Smooth muscle cell of the brain vasculature (primary cell): ENCODE data around the gene OCA2.

Source experiments
- DNase-seq: peaks from one replicate; pipeline ENCODE4 v3.0.0-alpha.2; 2012; ENCODE audit warnings: low read depth, low spot score

OCA2 gene

GRCh38 chr15:27949089-27949488, 150.0 kb downstream of the OCA2 start:
- DNase-seq, result no peak

- no peak for DNase-seq
Observed at GRCh38 chr15:27939246-27939645, 159.9 kb downstream of the OCA2 start.

- DNase-seq, result no peak
Observed at GRCh38 chr15:27937851-27938250, 161.3 kb downstream of the OCA2 start.

- DNase-seq, result no peak
Observed at GRCh38 chr15:27936164-27936563, 163.0 kb downstream of the OCA2 start.

GRCh38 chr15:27935328-27935727, 163.8 kb downstream of the OCA2 start:
- DNase-seq, result no peak

- DNase-seq, result no peak
Observed at GRCh38 chr15:27934782-27935181, 164.3 kb downstream of the OCA2 start.

- DNase-seq, result no peak
Observed at GRCh38 chr15:27933562-27933961, 165.6 kb downstream of the OCA2 start.

GRCh38 chr15:27932600-27932999, 166.5 kb downstream of the OCA2 start:
- no peak for DNase-seq

- no peak for DNase-seq
Observed at GRCh38 chr15:27928386-27928785, 170.7 kb downstream of the OCA2 start.

- no peak for DNase-seq
Observed at GRCh38 chr15:27912283-27912682, 186.8 kb downstream of the OCA2 start.

- DNase-seq, result no peak
Observed at GRCh38 chr15:27906802-27907201, 192.3 kb downstream of the OCA2 start.

GRCh38 chr15:27903405-27903804, 195.7 kb downstream of the OCA2 start:
- no peak for DNase-seq

GRCh38 chr15:27902680-27903385, 196.3 kb downstream of the OCA2 start:
- DNase-seq, result no peak

- no peak for DNase-seq
Observed at GRCh38 chr15:27899583-27900285, 199.4 kb downstream of the OCA2 start.

- no peak for DNase-seq
Observed at GRCh38 chr15:27897481-27897880, 201.6 kb downstream of the OCA2 start.

GRCh38 chr15:27894645-27895044, 204.5 kb downstream of the OCA2 start:
- no peak for DNase-seq

- DNase-seq, result no peak
Observed at GRCh38 chr15:27889258-27889657, 209.9 kb downstream of the OCA2 start.

GRCh38 chr15:27885201-27885600, 213.9 kb downstream of the OCA2 start:
- DNase-seq, result no peak

GRCh38 chr15:27884726-27885125, 214.4 kb downstream of the OCA2 start:
- DNase-seq, result no peak

- no peak for DNase-seq
Observed at GRCh38 chr15:27878841-27879240, 220.3 kb downstream of the OCA2 start.

- DNase-seq, result no peak
Observed at GRCh38 chr15:27873828-27874227, 225.3 kb downstream of the OCA2 start.

GRCh38 chr15:27873039-27873438, 226.1 kb downstream of the OCA2 start:
- DNase-seq, result no peak

GRCh38 chr15:27872355-27872754, 226.8 kb downstream of the OCA2 start:
- DNase-seq, result no peak
